22Rv1 (cell line): ENCODE results near the gene EPS8L2.
A peak's percentile ranks its signal among the peaks of the same experiment; 100 is the strongest.

Source experiments
- H3K27ac ChIP-seq: fragments of 450-650 bp; 2 replicates; pipeline ENCODE4 v1.5.1; 2017
- CTCF ChIP-seq: fragments of 450-650 bp; IDR thresholded peaks from 2 replicates; pipeline ENCODE4 v1.5.1; 2017; ENCODE audit warnings: mild to moderate bottlenecking
- ZFX ChIP-seq: fragments of 450-650 bp; IDR thresholded peaks from 2 replicates; pipeline ENCODE4 v1.6.1; 2017; ENCODE audit warnings: antibody characterized with exemption, borderline replicate concordance

EPS8L2 gene

GRCh38 chr11:704228-704674 lies 1.8 kb upstream of the EPS8L2 start:
- peak overlapping the region; percentile 92 for H3K27ac ChIP-seq
- TF ChIP-seq ZFX (no peak), CTCF (no peak)

GRCh38 chr11:704781-705645 lies 1.0 kb upstream of the EPS8L2 start:
- no peak for TF ChIP-seq CTCF
- no peak for TF ChIP-seq ZFX
- H3K27ac ChIP-seq: peak overlapping the region; percentile 92

GRCh38 chr11:706439-706956 lies 467 bp downstream of the EPS8L2 start:
- TF ChIP-seq ZFX: no peak

DNA sequence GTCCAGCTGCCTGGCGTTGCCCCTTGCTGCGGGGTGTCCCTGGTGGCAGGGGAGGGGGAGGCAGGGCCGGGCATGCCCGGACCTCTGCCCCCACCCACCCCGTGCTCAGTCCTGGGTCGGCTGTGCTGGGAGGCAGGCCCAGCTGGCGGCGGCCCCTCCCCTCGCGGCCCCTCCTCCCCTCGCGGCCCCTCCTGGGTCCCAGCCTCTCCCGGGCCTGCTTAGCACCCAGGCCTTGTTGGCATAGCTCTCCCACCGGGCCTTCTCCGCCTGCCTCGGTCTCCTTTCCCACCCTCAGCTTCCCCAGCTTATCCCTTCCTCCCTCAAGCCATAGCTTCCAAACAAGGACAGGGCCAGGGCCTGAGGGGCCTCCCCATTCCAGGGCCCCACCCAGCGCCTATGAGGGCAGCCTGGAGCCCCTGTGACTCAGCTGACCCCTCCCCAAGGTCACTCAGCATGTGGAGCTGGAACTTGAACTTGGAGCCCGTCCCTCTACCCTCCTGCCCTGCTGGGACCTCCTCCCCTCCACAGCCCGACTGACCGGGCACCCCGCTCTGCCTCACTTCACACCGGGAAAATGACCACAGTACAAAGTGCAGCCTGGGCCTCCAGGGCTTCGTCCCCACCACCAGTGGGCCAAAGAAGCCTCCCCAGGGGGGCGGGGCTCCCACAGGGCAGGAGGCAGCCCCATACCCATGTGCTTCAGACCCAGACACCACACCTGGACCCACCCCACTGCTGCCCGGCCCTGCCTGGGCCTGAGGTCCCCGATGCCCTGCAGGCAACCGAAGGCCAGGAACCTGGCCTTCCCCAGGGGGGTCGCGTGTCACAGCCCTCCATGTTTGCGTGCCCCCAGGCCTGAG lies 1.2 kb downstream of the EPS8L2 start:
- peak overlapping the region; percentile 92 for H3K27ac ChIP-seq
- no peak for TF ChIP-seq CTCF
- TF ChIP-seq ZFX: no peak

More at GRCh38 chr11:706439-706956, 467 bp downstream of the EPS8L2 start:
- peak overlapping the region; percentile 92 for H3K27ac ChIP-seq

DNA sequence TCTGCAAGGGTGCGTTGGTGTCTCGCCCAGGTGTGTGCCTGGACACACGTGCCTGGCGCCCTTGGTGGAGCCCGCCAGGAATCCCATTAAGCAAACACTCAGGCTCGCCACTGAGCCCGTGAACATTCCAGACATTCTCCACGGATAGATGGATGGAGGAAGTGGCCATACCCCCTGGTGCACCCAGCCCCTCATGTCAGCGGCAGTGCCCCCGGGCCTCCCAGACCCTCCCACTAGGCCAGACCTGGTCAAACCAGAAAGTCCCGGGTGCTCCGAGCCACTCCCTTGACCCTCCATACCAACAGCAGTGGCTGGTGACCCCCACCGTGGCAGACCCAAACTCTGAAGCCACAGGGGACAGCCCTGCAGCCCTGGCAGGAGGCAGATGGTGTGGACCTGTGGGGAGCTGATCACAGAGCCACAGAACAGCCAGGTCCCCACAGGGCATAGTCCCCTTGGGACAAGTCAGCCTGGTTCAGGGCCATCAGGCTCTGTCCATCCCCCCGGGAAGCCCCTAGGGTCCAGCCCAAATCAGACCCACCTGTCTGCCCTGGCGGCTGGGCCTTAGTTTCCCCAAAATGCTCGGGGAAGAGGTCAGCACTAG lies 1.9 kb downstream of the EPS8L2 start:
- TF ChIP-seq ZFX (no peak), CTCF (no peak)
- peak overlapping the region; percentile 92 for H3K27ac ChIP-seq

GRCh38 chr11:708511-708910 lies 2.5 kb downstream of the EPS8L2 start:
- H3K27ac ChIP-seq: peak overlapping the region; percentile 92
- TF ChIP-seq ZFX (no peak), CTCF (no peak)
